Esophagus (tissue), 2 donors: ENCODE measurements around the gene TTC39B. TPM values are rescaled to one million over a fixed set of nuclear protein-coding genes. Genes with fewer than 3 reads are reported as not detected.

Experiments
- H3K27ac ChIP-seq, 2 donors: one replicate each; pipeline ENCODE4 v1.5.1; 2013; ENCODE audit warnings: low read depth in 2 of 2, mild to moderate bottlenecking in 2 of 2, inconsistent platforms in 1 of 2, low read length in 1 of 2, moderate library complexity in 1 of 2
- H3K27me3 ChIP-seq, 2 donors: one replicate each; pipeline ENCODE4 v1.6.1; 2013; ENCODE audit warnings: low read length in 2 of 2, control low read depth in 1 of 2, mild to moderate bottlenecking in 1 of 2; ENCODE audit not compliant: insufficient read depth in 2 of 2, control insufficient read depth in 1 of 2
- H3K36me3 ChIP-seq, 2 donors: one replicate each; pipeline ENCODE4 v1.6.1; 2013; ENCODE audit warnings: low read length in 1 of 2; ENCODE audit not compliant: control insufficient read depth in 2 of 2, insufficient read depth in 2 of 2
- H3K4me1 ChIP-seq, 2 donors: one replicate each; pipeline ENCODE4 v1.6.1; 2013; ENCODE audit warnings: low read length in 1 of 2; ENCODE audit not compliant: control insufficient read depth in 2 of 2, insufficient read depth in 2 of 2
- H3K4me3 ChIP-seq, 2 donors: one replicate each; pipeline ENCODE4 v1.5.1; 2013; ENCODE audit warnings: low read length in 2 of 2, mild to moderate bottlenecking in 2 of 2, low read depth in 1 of 2, moderate library complexity in 1 of 2
- H3K9me3 ChIP-seq, 2 donors: one replicate each; pipeline ENCODE4 v1.6.1; 2013; ENCODE audit warnings: mild to moderate bottlenecking in 2 of 2, low read depth in 1 of 2, low read length in 1 of 2, moderate library complexity in 1 of 2; ENCODE audit not compliant: control insufficient read depth in 2 of 2, insufficient read depth in 1 of 2
- WGBS, 2 donors: extraction: QIAGEN DNeasy Blood & Tissue Kit; methylation state at CpG; one replicate each; pipeline ENCODE4 v1.1.7; 2013; 5-methylcytosine and 5-hydroxymethylcytosine counted together
- polyA plus RNA-seq, 2 donors: library from polyadenylated mRNA; stranded (reverse); fragments of 200-250 nt; gene quantifications; one replicate each; pipeline ENCODE4 v1.2.3, GENCODE V29; 2013
- donor health status: healthy with polysubstance abuse.
- donor health status: Bipolar disorder and iron deficiency.

Gene TTC39B
- polyA plus RNA-seq, 2 donors, result 9.9 to 10.7 TPM

GRCh38 chr9:15293084-15293483 is 13.9 kb downstream of the TTC39B start:
- H3K36me3 ChIP-seq, result peaks cover 0 to 5% of the 10 kb centered on the region in 2 donors
- no peak overlapping the region for H3K27ac ChIP-seq
- H3K9me3 ChIP-seq, result no peaks in the 10 kb centered on the region
- no peaks in the 10 kb centered on the region for H3K27me3 ChIP-seq
- H3K4me3 ChIP-seq, result no peak overlapping the region
- H3K4me1 ChIP-seq, result peaks cover 0 to 2% of the 10 kb centered on the region in 2 donors

GRCh38 chr9:15289603-15290002 is 17.4 kb downstream of the TTC39B start:
- Histone ChIP-seq H3K27ac (no peak overlapping the region), H3K4me3 (no peak overlapping the region), H3K36me3 (peaks cover 0 to 2% of the 10 kb centered on the region in 2 donors), H3K4me1 (no peaks in the 10 kb centered on the region), H3K27me3 (no peaks in the 10 kb centered on the region), H3K9me3 (no peaks in the 10 kb centered on the region)
- 87 to 88% methylated on average over 5 of the region's 5 CpGs for WGBS, 2 donors

- Histone ChIP-seq H3K27ac (no peak overlapping the region), H3K4me1 (no peaks in the 10 kb centered on the region), H3K27me3 (no peaks in the 10 kb centered on the region), H3K9me3 (no peaks in the 10 kb centered on the region), H3K4me3 (no peak overlapping the region), H3K36me3 (peaks cover 0 to 2% of the 10 kb centered on the region in 2 donors)
- 93 to 94% methylated on average over 4 of the region's 4 CpGs for WGBS, 2 donors
Measured at GRCh38 chr9:15287309-15287708, 19.7 kb downstream of the TTC39B start.

GRCh38 chr9:15286161-15286821 is 20.7 kb downstream of the TTC39B start:
- 59 to 85% methylated on average over 4 of the region's 4 CpGs for WGBS, 2 donors
- Histone ChIP-seq H3K27me3 (no peaks in the 10 kb centered on the region), H3K36me3 (no peaks in the 10 kb centered on the region), H3K4me3 (no peak overlapping the region), H3K9me3 (no peaks in the 10 kb centered on the region), H3K27ac (no peak overlapping the region), H3K4me1 (no peaks in the 10 kb centered on the region)

GRCh38 chr9:15282567-15283285 is 24.3 kb downstream of the TTC39B start:
- no peak overlapping the region for H3K4me3 ChIP-seq
- no peaks in the 10 kb centered on the region for H3K4me1 ChIP-seq
- no peaks in the 10 kb centered on the region for H3K36me3 ChIP-seq
- no peaks in the 10 kb centered on the region for H3K9me3 ChIP-seq
- no peak overlapping the region for H3K27ac ChIP-seq
- WGBS, 2 donors, result 90 to 91% methylated on average over 8 of the region's 8 CpGs
- H3K27me3 ChIP-seq, result no peaks in the 10 kb centered on the region

GRCh38 chr9:15280647-15281046 is 26.4 kb downstream of the TTC39B start:
- Histone ChIP-seq H3K9me3 (no peaks in the 10 kb centered on the region), H3K36me3 (no peaks in the 10 kb centered on the region), H3K4me1 (no peaks in the 10 kb centered on the region), H3K27ac (no peak overlapping the region), H3K27me3 (no peaks in the 10 kb centered on the region), H3K4me3 (no peak overlapping the region)
- 96 to 97% methylated on average over 3 of the region's 3 CpGs for WGBS, 2 donors

- Histone ChIP-seq H3K9me3 (no peaks in the 10 kb centered on the region), H3K27me3 (no peaks in the 10 kb centered on the region), H3K27ac (no peak overlapping the region), H3K36me3 (no peaks in the 10 kb centered on the region), H3K4me3 (no peak overlapping the region), H3K4me1 (no peaks in the 10 kb centered on the region)
Measured at GRCh38 chr9:15278839-15279238, 28.2 kb downstream of the TTC39B start.

GRCh38 chr9:15278091-15278687 is 28.8 kb downstream of the TTC39B start:
- H3K4me1 ChIP-seq, result no peaks in the 10 kb centered on the region
- WGBS, 2 donors, result 30 to 47% methylated on average over 2 of the region's 2 CpGs
- H3K27me3 ChIP-seq, result no peaks in the 10 kb centered on the region
- H3K9me3 ChIP-seq, result no peaks in the 10 kb centered on the region
- no peaks in the 10 kb centered on the region for H3K36me3 ChIP-seq
- H3K4me3 ChIP-seq, result no peak overlapping the region
- no peak overlapping the region for H3K27ac ChIP-seq

- no peaks in the 10 kb centered on the region for H3K27me3 ChIP-seq
- H3K9me3 ChIP-seq, result no peaks in the 10 kb centered on the region
- H3K4me3 ChIP-seq, result no peak overlapping the region
- no peak overlapping the region for H3K27ac ChIP-seq
- WGBS, 2 donors, result 64 to 66% methylated on average over 9 of the region's 9 CpGs
- no peaks in the 10 kb centered on the region for H3K4me1 ChIP-seq
- H3K36me3 ChIP-seq, result no peaks in the 10 kb centered on the region
Measured at GRCh38 chr9:15277400-15278090, 29.5 kb downstream of the TTC39B start.
